ENCODE data around the gene ADCK2.
"Not testable (repeated sequence)": the region's sequence is repeated elsewhere in the genome, so short reads cannot be mapped to it uniquely, and the experiment has no call there.

Gene ADCK2

DNA sequence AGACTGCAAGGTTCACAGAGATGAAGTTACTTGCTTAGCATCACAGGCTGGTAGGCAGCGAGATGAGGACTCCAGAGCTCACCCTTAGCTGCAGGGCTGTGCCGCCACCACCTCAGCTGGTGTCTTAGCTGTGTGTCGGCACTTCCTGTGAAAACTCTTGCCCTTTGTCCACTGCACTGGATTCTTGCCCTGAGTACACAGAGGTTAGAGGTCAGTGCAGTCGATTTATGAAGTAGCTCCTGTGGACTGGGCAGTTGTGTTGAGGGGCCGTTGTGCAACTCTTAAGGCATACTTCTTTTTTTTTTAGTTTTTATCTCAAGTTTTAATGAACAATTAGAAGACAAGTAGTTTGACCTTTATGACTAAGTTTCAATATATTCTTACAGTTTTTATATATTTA is 34.4 kb downstream of the ADCK2 start:
- no peak overlapping the region for H3K4me3 ChIP-seq (ENCODE audit: low read depth, low read length)
- TF ChIP-seq, protein P1, sequence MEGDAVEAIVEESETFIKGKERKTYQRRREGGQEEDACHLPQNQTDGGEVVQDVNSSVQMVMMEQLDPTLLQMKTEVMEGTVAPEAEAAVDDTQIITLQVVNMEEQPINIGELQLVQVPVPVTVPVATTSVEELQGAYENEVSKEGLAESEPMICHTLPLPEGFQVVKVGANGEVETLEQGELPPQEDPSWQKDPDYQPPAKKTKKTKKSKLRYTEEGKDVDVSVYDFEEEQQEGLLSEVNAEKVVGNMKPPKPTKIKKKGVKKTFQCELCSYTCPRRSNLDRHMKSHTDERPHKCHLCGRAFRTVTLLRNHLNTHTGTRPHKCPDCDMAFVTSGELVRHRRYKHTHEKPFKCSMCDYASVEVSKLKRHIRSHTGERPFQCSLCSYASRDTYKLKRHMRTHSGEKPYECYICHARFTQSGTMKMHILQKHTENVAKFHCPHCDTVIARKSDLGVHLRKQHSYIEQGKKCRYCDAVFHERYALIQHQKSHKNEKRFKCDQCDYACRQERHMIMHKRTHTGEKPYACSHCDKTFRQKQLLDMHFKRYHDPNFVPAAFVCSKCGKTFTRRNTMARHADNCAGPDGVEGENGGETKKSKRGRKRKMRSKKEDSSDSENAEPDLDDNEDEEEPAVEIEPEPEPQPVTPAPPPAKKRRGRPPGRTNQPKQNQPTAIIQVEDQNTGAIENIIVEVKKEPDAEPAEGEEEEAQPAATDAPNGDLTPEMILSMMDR (IDR thresholded peaks at IDR 0.05; ENCODE audit: borderline replicate concordance, insufficient read depth, low read depth, low read length) = no peak

DNA sequence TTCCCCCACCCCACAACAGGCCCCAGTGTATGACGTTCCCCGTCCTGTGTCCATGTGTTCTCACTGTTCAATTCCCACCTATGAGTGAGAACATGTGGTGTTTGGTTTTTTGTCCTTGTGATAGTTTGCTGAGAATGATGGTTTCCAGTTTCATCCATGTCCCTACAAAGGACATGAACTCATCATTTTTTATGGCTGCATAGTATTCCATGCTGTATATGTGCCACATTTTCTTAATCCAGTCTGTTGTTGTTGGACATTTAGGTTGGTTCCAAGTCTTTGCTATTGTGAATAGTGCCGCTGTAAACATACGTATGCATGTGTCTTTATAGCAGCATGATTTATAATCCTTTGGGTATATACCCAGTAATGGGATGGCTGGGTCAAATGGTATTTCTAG is 36.0 kb downstream of the ADCK2 start:
- H3K4me3 ChIP-seq (ENCODE audit: low read depth, low read length) = not testable (repeated sequence)

DNA sequence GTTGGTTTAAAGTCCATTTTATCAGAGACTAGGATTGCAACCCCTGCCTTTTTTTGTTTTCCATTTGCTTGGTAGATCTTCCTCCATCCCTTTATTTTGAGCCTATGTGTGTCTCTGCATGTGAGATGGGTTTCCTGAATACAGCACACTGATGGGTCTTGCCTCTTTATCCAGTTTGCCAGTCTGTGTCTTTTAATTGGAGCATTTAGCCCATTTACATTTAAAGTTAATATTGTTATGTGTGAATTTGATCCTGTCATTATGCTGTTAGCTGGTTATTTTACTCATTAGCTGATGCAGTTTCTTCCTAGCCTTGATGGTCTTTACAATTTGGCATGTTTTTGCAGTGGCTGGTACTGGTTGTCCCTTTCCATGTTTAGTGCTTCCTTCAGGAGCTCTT is 39.6 kb downstream of the ADCK2 start:
- not testable (repeated sequence) for H3K4me3 ChIP-seq (ENCODE audit: low read depth, low read length)

DNA sequence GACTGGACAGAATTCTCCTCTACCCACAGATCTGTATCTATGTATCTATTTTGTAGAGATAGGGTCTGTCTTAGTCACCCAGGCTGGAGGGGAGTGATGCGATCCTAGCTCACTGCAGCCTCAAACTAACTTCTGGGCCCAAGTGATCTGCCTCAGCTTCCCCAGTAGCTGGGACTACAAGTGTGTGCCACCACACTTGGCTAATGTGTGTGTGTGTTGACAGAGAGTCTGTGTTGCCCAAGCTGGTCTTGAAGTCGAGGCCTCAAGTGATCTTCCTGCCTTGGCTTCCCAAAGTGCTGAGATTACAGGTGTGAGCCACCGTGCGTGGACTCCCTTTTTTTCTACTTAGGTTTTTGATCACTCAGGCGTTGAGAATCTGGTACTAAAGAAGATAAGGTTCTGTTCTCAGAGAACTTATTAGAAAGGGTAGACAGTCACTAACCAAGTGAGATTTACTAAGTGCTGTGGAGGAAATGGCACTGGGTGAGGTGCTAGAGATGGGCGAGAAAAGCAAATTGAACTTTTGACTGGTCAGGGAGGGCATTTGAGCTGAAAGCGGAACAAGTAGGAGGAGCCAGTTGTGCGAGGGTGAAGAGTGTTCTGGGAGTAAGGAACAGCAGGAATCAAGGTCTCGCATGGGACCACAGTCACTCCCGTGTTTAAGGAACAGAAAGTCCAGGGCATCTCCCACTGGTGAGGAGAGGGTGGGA is 41.7 kb downstream of the ADCK2 start:
- TF ChIP-seq, protein P1 (IDR thresholded peaks at IDR 0.05; ENCODE audit: borderline replicate concordance, insufficient read depth, low read depth, low read length) = no peak
- no peak overlapping the region for H3K4me3 ChIP-seq (ENCODE audit: low read depth, low read length)

DNA sequence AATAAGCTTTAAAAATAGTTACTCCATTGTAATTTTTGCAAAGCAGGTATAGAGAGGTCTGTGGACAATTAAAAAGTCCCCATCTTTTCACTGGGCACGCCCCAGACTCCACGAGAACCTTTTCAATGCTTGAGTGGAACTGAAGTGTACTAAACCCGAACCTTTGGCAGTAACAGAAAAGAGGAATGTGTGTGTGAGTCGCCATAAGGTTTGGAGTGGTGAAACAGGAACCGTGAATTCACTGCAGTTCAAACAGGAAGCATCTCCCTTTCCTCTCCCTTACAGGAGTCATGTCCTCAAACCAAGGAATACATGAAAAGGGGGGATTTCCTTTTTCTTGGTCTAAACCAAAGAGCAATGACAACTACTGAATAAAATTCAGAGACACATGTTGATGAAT is 47.0 kb downstream of the ADCK2 start:
- TF ChIP-seq, protein P1 (IDR thresholded peaks at IDR 0.05; ENCODE audit: borderline replicate concordance, insufficient read depth, low read depth, low read length) = no peak

DNA sequence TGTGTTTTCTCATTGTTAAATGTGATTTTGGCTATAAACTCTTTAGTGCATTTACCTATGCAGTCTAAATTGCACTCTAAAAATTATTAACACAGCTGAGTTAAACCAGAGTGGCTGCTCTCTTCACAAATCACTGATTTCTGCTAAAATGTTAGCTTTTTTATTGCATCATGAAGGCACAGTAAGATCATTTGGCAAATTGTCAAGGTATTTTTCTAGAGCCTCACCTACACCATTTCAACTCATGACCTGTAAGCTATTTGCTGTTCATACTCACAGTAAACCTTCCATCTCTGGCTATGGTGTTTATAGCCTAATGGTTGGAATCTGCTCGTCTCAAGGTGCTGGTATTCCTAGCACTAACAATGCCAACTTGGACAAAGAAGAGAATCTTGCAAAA is 49.5 kb downstream of the ADCK2 start:
- TF ChIP-seq, protein P1 (IDR thresholded peaks at IDR 0.05; ENCODE audit: borderline replicate concordance, insufficient read depth, low read depth, low read length) = no peak
- H3K4me3 ChIP-seq (ENCODE audit: low read depth, low read length) = no peak overlapping the region

More for the DNA sequence above, 47.0 kb downstream of the ADCK2 start:
- H3K4me3 ChIP-seq (ENCODE audit: low read depth, low read length) = no peak overlapping the region

DNA sequence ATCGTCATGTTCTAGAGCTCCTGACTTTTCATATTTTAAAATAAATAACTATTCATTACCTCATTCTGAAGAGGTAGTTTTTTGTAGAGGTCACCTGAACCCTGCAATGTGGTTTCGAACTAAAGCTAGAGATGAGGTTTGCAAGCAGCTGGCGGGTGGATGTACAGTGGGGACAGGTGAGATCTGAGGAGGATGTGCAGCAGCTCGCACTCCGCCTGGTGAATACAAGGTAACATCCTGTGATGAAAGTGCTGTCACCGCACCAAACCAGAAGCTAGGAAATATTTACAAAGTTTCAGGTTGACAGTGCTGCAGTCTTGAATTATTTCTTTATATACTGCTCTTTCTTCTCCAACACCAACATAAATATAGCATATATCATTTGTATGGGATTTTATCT is 50.3 kb downstream of the ADCK2 start:
- TF ChIP-seq, protein P1 (IDR thresholded peaks at IDR 0.05; ENCODE audit: borderline replicate concordance, insufficient read depth, low read depth, low read length) = no peak
- H3K4me3 ChIP-seq (ENCODE audit: low read depth, low read length) = no peak overlapping the region

DNA sequence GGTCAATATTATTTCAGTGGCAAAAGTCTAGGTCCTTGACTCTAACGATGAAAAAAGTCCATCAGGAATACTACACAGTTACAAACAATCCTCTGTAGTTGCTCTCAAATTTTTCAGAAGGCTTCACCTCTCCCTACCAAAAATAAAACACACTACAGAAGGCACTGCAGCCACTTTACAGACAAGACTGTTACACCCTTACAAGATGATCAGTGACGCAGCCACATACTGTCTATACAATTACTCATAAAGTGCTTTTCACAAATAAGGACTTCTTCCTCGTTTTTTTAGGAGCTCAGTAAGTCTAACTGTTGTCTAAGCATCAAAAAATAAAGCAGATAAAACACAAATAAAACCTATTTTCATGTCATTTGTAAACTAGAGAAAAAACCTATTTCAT is 50.8 kb downstream of the ADCK2 start:
- no peak overlapping the region for H3K4me3 ChIP-seq (ENCODE audit: low read depth, low read length)
- TF ChIP-seq, protein P1 (IDR thresholded peaks at IDR 0.05; ENCODE audit: borderline replicate concordance, insufficient read depth, low read depth, low read length) = no peak
